HUES64 (cell line): Measurements from ENCODE around the gene LCK.

Experiments used
- H3K27ac ChIP-seq: 2 replicates; pipeline ENCODE4 v1.7.0; 2013; ENCODE audit warnings: low read depth, low read length, inconsistent platforms
- H3K27me3 ChIP-seq: 2 replicates; pipeline ENCODE4 v1.6.1; 2013; ENCODE audit warnings: mild to moderate bottlenecking, low read length; ENCODE audit not compliant: insufficient read depth
- H3K36me3 ChIP-seq: 2 replicates; pipeline ENCODE4 v1.6.1; 2013; ENCODE audit warnings: mild to moderate bottlenecking, low read length; ENCODE audit not compliant: insufficient read depth
- H3K4me1 ChIP-seq: 2 replicates; pipeline ENCODE4 v1.6.1; 2013; ENCODE audit warnings: mild to moderate bottlenecking, low read length, moderate library complexity; ENCODE audit not compliant: insufficient read depth
- H3K4me3 ChIP-seq: 2 replicates; pipeline ENCODE4 v1.5.1; 2013; ENCODE audit warnings: mild to moderate bottlenecking, low read length, moderate library complexity
- H3K9ac ChIP-seq: 2 replicates; pipeline ENCODE4 v1.6.1; 2013; ENCODE audit warnings: mild to moderate bottlenecking, low read depth, low read length
- H3K9me3 ChIP-seq: 2 replicates; pipeline ENCODE4 v1.6.1; 2013; ENCODE audit warnings: low read depth, low read length; ENCODE audit not compliant: insufficient read depth
- WGBS: fragments of 150-250, 120-280 bp; methylation state at CpG from one replicate; pipeline ENCODE4 v1.1.7; 2013; ENCODE audit warnings: missing lambda C conversion rate; 5-methylcytosine and 5-hydroxymethylcytosine counted together

Gene LCK

DNA sequence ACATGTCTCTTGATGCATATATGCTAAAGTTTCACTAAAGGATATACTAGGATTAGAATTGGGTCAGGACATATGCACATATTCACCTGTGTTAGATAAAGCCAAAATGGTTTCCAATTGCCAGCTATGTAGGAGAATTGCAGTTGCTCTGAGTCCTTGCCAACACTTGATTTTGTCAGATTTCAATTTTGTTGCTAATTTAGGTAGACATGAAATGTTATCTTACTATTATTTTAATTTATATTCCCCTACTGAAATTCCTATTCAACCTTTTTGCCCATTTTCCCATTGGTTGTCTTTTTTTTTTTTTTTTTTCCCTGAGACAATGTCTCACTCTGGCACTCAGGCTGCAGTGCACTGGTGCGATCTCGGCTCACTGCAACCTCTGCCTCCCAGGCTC, 54.2 kb downstream of the LCK start:
- Histone ChIP-seq H3K36me3 (peaks cover 51% of the 10 kb centered on the region), H3K9ac (no peak overlapping the region), H3K27ac (no peak overlapping the region), H3K9me3 (peaks cover 5% of the 10 kb centered on the region; the same call in 1 of the 2 replicates), H3K4me3 (no peak overlapping the region), H3K27me3 (no peaks in the 10 kb centered on the region), H3K4me1 (no peaks in the 10 kb centered on the region)
- WGBS: 97% methylated on average over 2 of the region's 2 CpGs

DNA sequence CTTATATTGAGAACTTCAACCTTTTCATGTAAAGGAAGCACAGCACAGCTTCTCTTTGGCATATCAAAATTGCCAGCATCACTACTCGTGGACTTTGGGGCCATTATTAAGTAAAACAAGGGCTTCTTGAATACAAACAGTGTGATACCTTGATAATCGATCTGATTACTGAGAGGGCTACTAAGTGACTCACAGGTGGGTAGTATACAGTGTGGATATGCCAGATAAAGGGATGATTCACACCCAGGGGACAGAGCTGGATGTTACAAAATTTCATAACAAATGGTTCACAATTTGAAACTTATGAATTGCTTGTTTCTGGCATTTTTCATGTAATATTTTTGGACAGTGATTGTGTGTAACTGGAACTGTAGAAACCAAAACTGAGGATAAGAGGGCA, 56.3 kb downstream of the LCK start:
- Histone ChIP-seq H3K27me3 (no peaks in the 10 kb centered on the region), H3K4me1 (no peaks in the 10 kb centered on the region), H3K4me3 (no peak overlapping the region), H3K9ac (no peak overlapping the region), H3K9me3 (peaks cover 5% of the 10 kb centered on the region; the same call in 1 of the 2 replicates), H3K36me3 (peaks cover 45% of the 10 kb centered on the region), H3K27ac (no peak overlapping the region)
- 94% methylated on average over 2 of the region's 2 CpGs for WGBS

DNA sequence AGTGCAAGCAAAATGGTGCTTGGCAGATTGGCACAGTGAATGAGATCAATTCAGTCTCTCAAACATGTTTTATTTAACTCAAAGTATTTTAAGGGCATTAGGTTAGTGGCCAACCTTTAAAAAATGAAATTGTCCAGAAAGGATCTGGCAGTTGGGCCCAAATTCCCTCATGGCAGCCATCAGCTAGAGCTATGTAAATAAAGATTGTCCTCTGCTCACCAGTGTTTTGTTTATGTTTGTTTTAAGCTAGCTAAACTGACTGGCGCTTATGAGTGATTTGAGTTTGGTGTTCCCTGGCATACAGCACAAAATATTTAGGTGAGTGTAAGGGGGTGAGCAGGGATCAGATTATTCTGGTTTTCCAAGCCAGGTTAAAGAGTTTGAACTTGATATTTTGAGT, 58.9 kb downstream of the LCK start:
- peaks cover 4% of the 10 kb centered on the region; the same call in 1 of the 2 replicates for H3K9me3 ChIP-seq
- no peaks in the 10 kb centered on the region for H3K27me3 ChIP-seq
- peaks cover 25% of the 10 kb centered on the region for H3K36me3 ChIP-seq
- H3K4me3 ChIP-seq: no peak overlapping the region
- no peak overlapping the region for H3K27ac ChIP-seq
- H3K4me1 ChIP-seq: no peaks in the 10 kb centered on the region
- WGBS: 91% methylated on average over 1 of the region's 1 CpG
- H3K9ac ChIP-seq: no peak overlapping the region

DNA sequence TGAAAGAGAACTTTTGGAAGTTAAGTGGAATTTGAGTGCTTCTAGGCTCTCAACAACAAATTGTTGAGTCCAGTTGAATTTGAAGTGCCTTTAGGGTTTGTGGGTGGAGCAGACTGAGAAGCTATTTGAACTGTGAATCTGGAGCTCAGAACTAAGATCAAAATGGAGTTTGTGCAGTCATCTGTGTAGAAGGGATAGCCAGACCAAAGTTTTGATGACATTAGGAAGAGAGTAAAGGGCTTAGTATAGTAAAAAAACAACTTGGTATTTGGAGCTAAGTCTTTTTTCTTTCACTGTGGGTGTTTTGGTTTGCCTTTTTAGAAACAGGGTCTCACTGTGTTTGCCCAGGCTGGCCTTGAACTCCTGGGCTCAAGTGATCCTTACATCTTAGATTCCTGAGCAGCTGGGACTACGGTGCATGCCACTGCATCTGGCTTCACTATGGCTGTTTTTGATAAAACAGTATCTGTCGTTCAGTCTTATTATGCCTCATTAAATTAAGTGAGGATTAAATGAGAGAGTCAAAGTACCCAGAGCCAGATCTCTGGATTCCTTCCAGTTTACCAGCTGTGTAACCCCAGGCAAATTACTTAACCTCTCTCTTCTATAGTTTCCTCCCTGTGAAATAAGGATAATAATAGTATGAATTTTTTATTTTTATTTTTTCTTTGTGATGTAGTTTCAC, 60.8 kb downstream of the LCK start:
- Histone ChIP-seq H3K27me3 (no peaks in the 10 kb centered on the region), H3K4me1 (no peaks in the 10 kb centered on the region), H3K9ac (no peak overlapping the region), H3K9me3 (no peaks in the 10 kb centered on the region), H3K4me3 (no peak overlapping the region), H3K27ac (no peak overlapping the region), H3K36me3 (peaks cover 12% of the 10 kb centered on the region)
- WGBS: 92% methylated on average over 2 of the region's 2 CpGs

DNA sequence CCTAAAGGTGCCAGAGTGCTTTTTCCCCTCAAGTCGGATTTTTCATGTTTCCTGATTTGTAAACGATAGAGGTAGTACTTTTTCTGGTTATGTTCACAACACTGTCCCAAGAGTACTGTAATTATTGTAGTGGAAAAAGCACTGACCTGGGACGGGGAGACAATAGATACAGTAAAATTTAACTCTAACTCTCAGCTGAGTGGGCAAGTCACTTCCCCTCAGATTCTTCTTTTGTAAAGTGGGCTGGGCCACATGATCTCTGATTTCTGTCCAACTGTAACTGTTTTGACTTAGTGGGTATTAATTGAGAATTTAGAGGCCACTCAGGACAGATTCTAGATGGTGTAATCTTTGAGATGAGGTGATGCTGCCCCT, 65.8 kb downstream of the LCK start:
- Histone ChIP-seq H3K36me3 (peaks cover 43% of the 10 kb centered on the region), H3K27me3 (no peaks in the 10 kb centered on the region), H3K4me3 (no peak overlapping the region), H3K9ac (no peak overlapping the region), H3K4me1 (no peaks in the 10 kb centered on the region), H3K9me3 (no peaks in the 10 kb centered on the region), H3K27ac (no peak overlapping the region)
- WGBS: 93% methylated on average over 3 of the region's 3 CpGs

DNA sequence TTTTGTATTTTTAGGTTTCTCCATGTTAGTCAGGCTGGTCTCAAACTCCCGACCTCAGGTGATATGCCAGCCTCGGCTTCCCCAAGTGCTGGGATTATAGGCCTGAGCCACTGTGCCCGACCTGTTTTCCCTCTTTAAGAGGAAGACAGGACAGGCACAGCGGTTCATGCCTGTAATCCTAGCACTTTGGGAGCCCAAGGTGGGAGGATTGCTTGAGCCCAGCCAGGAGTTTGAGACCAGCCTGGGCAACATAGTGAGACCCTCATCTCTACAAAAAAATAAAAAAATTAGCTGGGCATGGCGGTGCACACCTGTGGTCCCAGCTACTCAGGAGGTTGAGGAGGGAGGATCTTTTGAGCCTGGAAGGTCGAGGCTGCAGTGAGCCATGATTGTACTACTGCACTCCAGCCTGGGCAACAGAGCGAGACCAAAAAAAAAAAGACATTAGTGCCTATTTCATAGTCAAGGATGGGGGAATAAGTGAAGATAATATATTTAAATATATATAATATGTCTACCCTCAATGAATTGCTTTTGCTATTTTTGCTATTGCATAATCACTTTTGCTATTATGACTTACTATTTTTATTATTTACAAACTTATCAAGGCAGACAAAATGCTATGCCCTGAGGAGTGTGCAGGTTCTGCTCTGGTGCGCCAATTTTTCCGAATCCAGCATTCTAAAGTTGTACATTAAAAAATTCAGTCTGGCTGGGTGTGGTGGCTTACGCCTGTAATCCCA, 67.2 kb downstream of the LCK start:
- Histone ChIP-seq H3K36me3 (peaks cover 49% of the 10 kb centered on the region), H3K27me3 (no peaks in the 10 kb centered on the region), H3K9ac (no peak overlapping the region), H3K9me3 (no peaks in the 10 kb centered on the region), H3K4me1 (no peaks in the 10 kb centered on the region), H3K27ac (no peak overlapping the region), H3K4me3 (no peak overlapping the region)
- 94% methylated on average over 10 of the region's 10 CpGs for WGBS

DNA sequence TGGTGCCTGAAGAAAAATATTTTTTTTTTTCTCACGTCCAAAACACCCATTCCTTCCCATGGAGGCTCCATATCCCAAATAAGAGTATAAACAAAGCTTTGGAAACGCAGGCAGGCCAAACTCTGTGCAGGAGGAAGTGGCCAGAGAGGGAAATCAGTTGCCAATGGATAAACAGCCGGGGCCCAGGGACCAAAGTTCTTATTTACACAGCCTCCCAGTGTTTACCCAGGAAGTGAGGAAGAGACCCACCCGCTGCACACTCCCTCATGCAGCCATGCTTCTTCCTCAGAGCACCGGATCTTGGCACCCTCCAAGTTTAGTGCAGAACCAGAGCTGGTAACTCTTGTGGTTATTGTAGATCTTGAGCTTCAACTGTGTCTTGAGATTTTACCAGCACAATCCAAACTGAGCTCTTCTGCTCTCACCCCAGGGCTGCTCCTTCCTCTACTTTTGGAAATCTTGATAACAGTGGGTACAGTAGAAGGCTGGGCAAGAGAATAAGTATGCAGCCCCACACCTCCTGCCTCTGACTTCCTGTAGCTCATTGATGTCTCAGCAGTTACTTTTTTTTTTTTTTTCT, 70.7 kb downstream of the LCK start:
- H3K9ac ChIP-seq: no peak overlapping the region
- H3K4me3 ChIP-seq: no peak overlapping the region
- H3K4me1 ChIP-seq: no peaks in the 10 kb centered on the region
- H3K9me3 ChIP-seq: no peaks in the 10 kb centered on the region
- no peak overlapping the region for H3K27ac ChIP-seq
- H3K36me3 ChIP-seq: peaks cover 69% of the 10 kb centered on the region
- no peaks in the 10 kb centered on the region for H3K27me3 ChIP-seq
- WGBS: 92% methylated on average over 5 of the region's 5 CpGs

DNA sequence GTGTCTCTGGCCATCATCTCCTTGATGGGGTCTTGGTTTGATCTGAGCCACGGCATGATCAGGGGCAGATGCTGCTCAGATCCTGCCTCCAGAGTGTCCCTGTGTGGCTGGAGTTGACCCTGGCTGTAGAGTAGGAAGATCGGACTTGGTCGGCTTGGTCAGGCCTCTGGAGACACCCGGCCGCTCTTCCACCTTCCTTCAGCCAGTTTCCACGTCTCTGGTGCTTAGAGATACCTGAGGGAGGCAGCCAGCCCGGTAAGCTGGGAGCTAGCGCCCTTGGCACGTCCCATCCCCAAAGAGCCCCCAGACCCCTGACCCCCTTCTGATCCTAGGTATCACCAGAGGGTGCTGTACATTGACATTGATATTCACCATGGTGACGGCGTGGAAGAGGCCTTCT, 76.1 kb downstream of the LCK start:
- 94% methylated on average over 11 of the region's 11 CpGs for WGBS
- Histone ChIP-seq H3K36me3 (peaks cover 87% of the 10 kb centered on the region), H3K4me3 (no peak overlapping the region), H3K4me1 (no peaks in the 10 kb centered on the region), H3K9ac (no peak overlapping the region), H3K27ac (no peak overlapping the region), H3K9me3 (no peaks in the 10 kb centered on the region), H3K27me3 (no peaks in the 10 kb centered on the region)

DNA sequence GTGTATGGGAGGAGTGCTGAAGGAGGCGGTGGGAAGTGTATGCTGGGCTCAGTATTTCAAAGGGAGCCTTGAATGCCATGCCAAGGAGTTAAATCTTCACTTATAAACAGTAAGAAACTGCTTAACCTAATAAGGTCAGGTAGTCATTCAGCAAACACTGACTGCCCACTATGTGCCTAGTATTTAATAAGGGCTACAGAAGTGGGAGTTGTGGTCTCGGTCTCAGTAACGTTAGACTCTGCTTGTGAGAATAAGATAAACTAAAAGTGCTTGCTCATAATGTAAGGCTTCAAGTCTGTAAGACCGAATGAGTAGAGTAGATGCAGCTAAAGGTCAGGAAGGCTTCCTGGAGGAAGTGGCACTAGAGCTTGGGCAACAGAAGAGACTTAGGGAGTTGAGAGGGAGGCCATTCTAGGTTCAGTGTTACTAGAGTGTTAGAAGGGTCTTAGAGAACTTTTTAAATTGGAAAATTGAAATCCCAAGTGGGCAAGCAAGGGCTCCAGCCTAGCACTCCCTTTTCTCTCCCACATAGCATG, 78.9 kb downstream of the LCK start:
- 93% methylated on average over 4 of the region's 4 CpGs for WGBS
- peaks cover 14% of the 10 kb centered on the region for H3K4me1 ChIP-seq
- H3K27me3 ChIP-seq: no peaks in the 10 kb centered on the region
- H3K36me3 ChIP-seq: peaks cover 95% of the 10 kb centered on the region
- H3K9me3 ChIP-seq: no peaks in the 10 kb centered on the region
- H3K9ac ChIP-seq: no peak overlapping the region
- no peak overlapping the region for H3K4me3 ChIP-seq
- H3K27ac ChIP-seq: no peak overlapping the region

DNA sequence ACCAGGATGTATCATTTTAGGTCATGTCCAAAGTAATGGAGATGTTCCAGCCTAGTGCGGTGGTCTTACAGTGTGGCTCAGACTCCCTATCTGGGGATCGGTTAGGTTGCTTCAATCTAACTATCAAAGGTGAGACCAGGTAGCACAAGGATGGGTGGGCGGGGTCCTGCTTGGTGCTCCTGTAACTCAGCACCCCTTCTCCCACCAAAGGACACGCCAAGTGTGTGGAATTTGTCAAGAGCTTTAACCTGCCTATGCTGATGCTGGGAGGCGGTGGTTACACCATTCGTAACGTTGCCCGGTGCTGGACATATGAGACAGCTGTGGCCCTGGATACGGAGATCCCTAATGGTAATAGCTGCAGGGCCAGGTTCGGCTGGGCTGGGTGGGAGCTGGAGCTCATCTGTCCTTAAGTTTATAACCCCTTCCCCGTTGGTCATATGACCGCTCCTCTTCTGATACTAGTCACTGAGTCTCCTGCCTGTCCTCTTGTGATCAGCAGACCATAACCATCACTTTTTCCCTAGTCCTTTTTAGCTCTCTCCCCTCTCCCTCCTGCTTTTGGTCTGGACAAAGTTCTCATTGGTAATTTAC, 79.6 kb downstream of the LCK start:
- H3K9ac ChIP-seq: no peak overlapping the region
- WGBS: 95% methylated on average over 12 of the region's 12 CpGs
- H3K27ac ChIP-seq: no peak overlapping the region
- H3K4me1 ChIP-seq: peaks cover 14% of the 10 kb centered on the region
- H3K9me3 ChIP-seq: no peaks in the 10 kb centered on the region
- peaks cover 90% of the 10 kb centered on the region for H3K36me3 ChIP-seq
- no peak overlapping the region for H3K4me3 ChIP-seq
- H3K27me3 ChIP-seq: no peaks in the 10 kb centered on the region

DNA sequence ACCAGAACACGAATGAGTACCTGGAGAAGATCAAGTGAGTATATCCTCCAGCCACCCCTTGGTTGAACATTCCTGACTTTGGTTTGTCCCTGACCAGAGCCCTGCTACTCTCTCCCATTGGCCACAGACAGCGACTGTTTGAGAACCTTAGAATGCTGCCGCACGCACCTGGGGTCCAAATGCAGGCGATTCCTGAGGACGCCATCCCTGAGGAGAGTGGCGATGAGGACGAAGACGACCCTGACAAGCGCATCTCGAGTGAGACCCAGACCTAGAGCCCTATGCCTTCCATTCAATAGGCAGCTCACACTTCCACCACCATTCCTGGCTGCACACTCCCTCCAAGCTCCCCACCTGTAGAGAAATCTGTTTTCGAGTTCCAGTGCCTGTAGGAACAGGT, 80.5 kb downstream of the LCK start:
- H3K4me1 ChIP-seq: peaks cover 14% of the 10 kb centered on the region
- no peak overlapping the region for H3K4me3 ChIP-seq
- no peak overlapping the region for H3K27ac ChIP-seq
- 96% methylated on average over 12 of the region's 12 CpGs for WGBS
- peaks cover 2% of the 10 kb centered on the region for H3K27me3 ChIP-seq
- no peaks in the 10 kb centered on the region for H3K9me3 ChIP-seq
- peaks cover 83% of the 10 kb centered on the region for H3K36me3 ChIP-seq
- H3K9ac ChIP-seq: no peak overlapping the region
